ENCODE data around the gene ZNF333. TPM values are rescaled to one million over a fixed set of nuclear protein-coding genes. Genes with fewer than 3 reads are reported as not detected.

Gene ZNF333
- total RNA-seq, 1 experiment from 2014 or later = 19.2 TPM

DNA sequence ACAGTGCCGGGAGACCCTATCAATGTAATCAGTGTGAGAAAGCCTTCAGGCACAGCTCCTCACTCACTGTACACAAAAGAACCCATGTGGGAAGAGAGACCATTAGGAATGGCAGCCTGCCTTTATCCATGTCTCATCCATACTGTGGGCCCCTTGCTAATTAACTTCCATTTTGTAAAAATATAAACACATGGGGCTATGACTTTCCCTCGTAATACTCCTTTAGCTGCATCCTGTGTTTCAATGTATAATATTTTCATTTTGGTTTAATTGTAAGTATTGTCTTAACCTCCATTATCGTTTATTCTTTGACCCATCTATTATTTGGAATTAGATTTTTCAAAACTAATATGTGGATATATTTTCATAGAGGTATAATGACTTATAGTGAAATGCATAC, 29.3 kb downstream of the ZNF333 start:
- Histone ChIP-seq H3K36me3 (ENCODE audit: insufficient read depth, low read length, poor library complexity, severe bottlenecking) (peaks cover 41% of the 10 kb centered on the region), H3K27ac (ENCODE audit: low read depth, low read length, poor library complexity, severe bottlenecking) (no peak overlapping the region), H3K4me1 (ENCODE audit: insufficient read depth, low read length, poor library complexity, severe bottlenecking) (no peaks in the 10 kb centered on the region), H3K4me3 (ENCODE audit: low read depth, low read length, poor library complexity, severe bottlenecking) (no peak overlapping the region), H3K9me3 (ENCODE audit: low read depth, low read length, poor library complexity, severe bottlenecking) (peaks cover 54% of the 10 kb centered on the region), H3K27me3 (replicated peaks; ENCODE audit: insufficient read depth, low read depth, low read length, poor library complexity) (no peaks in the 10 kb centered on the region)
- TF ChIP-seq EZH2 (IDR thresholded peaks at IDR 0.05; ENCODE audit: borderline replicate concordance, low read depth, low read length, poor library complexity, severe bottlenecking) = no peak
- TF ChIP-seq, protein P1, sequence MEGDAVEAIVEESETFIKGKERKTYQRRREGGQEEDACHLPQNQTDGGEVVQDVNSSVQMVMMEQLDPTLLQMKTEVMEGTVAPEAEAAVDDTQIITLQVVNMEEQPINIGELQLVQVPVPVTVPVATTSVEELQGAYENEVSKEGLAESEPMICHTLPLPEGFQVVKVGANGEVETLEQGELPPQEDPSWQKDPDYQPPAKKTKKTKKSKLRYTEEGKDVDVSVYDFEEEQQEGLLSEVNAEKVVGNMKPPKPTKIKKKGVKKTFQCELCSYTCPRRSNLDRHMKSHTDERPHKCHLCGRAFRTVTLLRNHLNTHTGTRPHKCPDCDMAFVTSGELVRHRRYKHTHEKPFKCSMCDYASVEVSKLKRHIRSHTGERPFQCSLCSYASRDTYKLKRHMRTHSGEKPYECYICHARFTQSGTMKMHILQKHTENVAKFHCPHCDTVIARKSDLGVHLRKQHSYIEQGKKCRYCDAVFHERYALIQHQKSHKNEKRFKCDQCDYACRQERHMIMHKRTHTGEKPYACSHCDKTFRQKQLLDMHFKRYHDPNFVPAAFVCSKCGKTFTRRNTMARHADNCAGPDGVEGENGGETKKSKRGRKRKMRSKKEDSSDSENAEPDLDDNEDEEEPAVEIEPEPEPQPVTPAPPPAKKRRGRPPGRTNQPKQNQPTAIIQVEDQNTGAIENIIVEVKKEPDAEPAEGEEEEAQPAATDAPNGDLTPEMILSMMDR (conservative IDR thresholded peaks at IDR 0.05; ENCODE audit: low read depth, low read length) = no peak
- CTCF ChIA-PET = no interaction called here
- intact Hi-C loops (cut with micrococcal nuclease; ENCODE audit: unreplicated experiment) = no loop called here
- POLR2A ChIA-PET (ENCODE audit: low non-redundant PET) = no interaction called here
- no peak for DNase-seq (ENCODE audit: low spot score)
- BruUV-seq (replicated peaks) = no TSS peak

DNA sequence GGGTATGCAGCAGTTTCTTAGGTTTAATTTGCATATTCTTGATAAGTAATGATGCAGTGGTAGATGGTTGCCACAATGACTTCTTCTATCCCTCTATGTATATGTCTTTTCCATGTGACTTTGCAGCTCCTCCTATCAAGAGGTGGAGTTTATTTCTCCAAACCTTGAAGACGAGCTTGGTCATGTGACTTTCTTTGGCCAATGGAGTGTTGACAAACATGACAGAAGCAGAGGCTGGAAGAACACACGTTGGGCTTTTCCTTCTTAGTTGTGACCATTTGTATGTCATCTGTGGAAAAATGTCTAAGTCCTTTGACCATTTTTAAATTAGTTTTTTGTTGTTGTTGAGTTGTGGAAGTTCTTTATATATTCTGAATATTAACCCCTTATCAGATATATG, 32.3 kb downstream of the ZNF333 start:
- Histone ChIP-seq H3K9me3 (ENCODE audit: low read depth, low read length, poor library complexity, severe bottlenecking) (peaks cover 47% of the 10 kb centered on the region), H3K27ac (ENCODE audit: low read depth, low read length, poor library complexity, severe bottlenecking) (no peak overlapping the region), H3K36me3 (ENCODE audit: insufficient read depth, low read length, poor library complexity, severe bottlenecking) (peaks cover 30% of the 10 kb centered on the region), H3K4me3 (ENCODE audit: low read depth, low read length, poor library complexity, severe bottlenecking) (no peak overlapping the region), H3K4me1 (ENCODE audit: insufficient read depth, low read length, poor library complexity, severe bottlenecking) (no peaks in the 10 kb centered on the region), H3K27me3 (replicated peaks; ENCODE audit: insufficient read depth, low read depth, low read length, poor library complexity) (no peaks in the 10 kb centered on the region)
- TF ChIP-seq, protein P1 (conservative IDR thresholded peaks at IDR 0.05; ENCODE audit: low read depth, low read length) = no peak
- TF ChIP-seq EZH2 (IDR thresholded peaks at IDR 0.05; ENCODE audit: borderline replicate concordance, low read depth, low read length, poor library complexity, severe bottlenecking) = no peak
- DNase-seq (ENCODE audit: low spot score) = no peak
- ChIA-PET CTCF (interaction anchor here (0.6 kb wide), 1 partner anchor 142 kb away, joined by 4 read pairs; no protein-coding TSS in a partner anchor), POLR2A (ENCODE audit: low non-redundant PET) (no interaction called here)
- intact Hi-C loops (cut with micrococcal nuclease; ENCODE audit: unreplicated experiment) = no loop called here
- BruUV-seq (replicated peaks) = no TSS peak

DNA sequence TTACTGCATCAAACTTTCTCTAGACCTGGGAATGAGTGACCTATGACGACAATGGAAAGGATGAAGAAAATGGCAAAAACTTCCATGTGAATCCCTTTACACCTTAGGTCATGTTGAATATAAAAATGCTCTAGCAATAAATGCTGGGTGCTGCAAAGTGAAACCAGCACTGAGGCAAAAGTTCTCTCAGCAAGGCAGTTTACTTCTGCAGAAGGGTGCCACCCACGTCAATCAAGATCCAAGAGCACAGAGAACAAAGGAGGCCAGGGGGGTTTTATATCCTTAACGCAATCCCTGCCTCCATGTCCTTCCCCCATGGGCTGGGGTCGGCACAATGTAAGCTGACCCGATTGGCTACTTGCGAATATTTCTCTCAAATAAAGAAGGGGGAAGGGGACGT, 38.7 kb downstream of the ZNF333 start:
- TF ChIP-seq, protein P1 (conservative IDR thresholded peaks at IDR 0.05; ENCODE audit: low read depth, low read length) = no peak
- no peak for TF ChIP-seq EZH2 (IDR thresholded peaks at IDR 0.05; ENCODE audit: borderline replicate concordance, low read depth, low read length, poor library complexity, severe bottlenecking)
- Histone ChIP-seq H3K9me3 (ENCODE audit: low read depth, low read length, poor library complexity, severe bottlenecking) (peaks cover 4% of the 10 kb centered on the region), H3K36me3 (ENCODE audit: insufficient read depth, low read length, poor library complexity, severe bottlenecking) (no peaks in the 10 kb centered on the region), H3K4me3 (ENCODE audit: low read depth, low read length, poor library complexity, severe bottlenecking) (no peak overlapping the region), H3K27me3 (replicated peaks; ENCODE audit: insufficient read depth, low read depth, low read length, poor library complexity) (no peaks in the 10 kb centered on the region), H3K27ac (ENCODE audit: low read depth, low read length, poor library complexity, severe bottlenecking) (no peak overlapping the region), H3K4me1 (ENCODE audit: insufficient read depth, low read length, poor library complexity, severe bottlenecking) (no peaks in the 10 kb centered on the region)
- ChIA-PET CTCF (no interaction called here), POLR2A (ENCODE audit: low non-redundant PET) (no interaction called here)
- intact Hi-C loops (cut with micrococcal nuclease; ENCODE audit: unreplicated experiment) = no loop called here
- DNase-seq (ENCODE audit: low spot score) = no peak
- BruUV-seq (replicated peaks) = no TSS peak
